Natural killer cell (primary cell): ENCODE measurements around the gene BRSK1. TPM values are rescaled to one million over a fixed set of nuclear protein-coding genes. Genes with fewer than 3 reads are reported as not detected.

Source experiments
- ATAC-seq, 3 donors: fragments of 150-1000 bp in 2 of 3; fragments of 200-7000 bp in 1 of 3; cut with Tn5 transposase; 1 replicate in 1 of 3; 2 replicates in 2 of 3; pipeline ENCODE4 v1.10.0; 2021; ENCODE audit warnings: mild to moderate bottlenecking in 2 of 3, moderate library complexity in 2 of 3
- DNase-seq, 2 donors: peaks; one replicate each; pipeline versions ENCODE4 v3.0.0 to v3.0.0-alpha.2; 2013 to 2021; ENCODE audit warnings: mixed read lengths in 1 of 2
- H3K27ac ChIP-seq: one replicate; pipeline ENCODE4 v1.5.1; 2013; ENCODE audit warnings: mild to moderate bottlenecking, low read length
- H3K27me3 ChIP-seq: one replicate; pipeline ENCODE4 v1.6.1; 2013; ENCODE audit warnings: low read length; ENCODE audit not compliant: control insufficient read depth, insufficient read depth
- H3K36me3 ChIP-seq: one replicate; pipeline ENCODE4 v1.6.1; 2013; ENCODE audit warnings: low read length; ENCODE audit not compliant: control insufficient read depth, insufficient read depth
- H3K4me1 ChIP-seq: one replicate; pipeline ENCODE4 v1.6.1; 2013; ENCODE audit warnings: low read length; ENCODE audit not compliant: control insufficient read depth, insufficient read depth
- H3K4me3 ChIP-seq: one replicate; pipeline ENCODE4 v1.5.1; 2013; ENCODE audit warnings: low read length
- H3K9me3 ChIP-seq: one replicate; pipeline ENCODE4 v1.6.1; 2013; ENCODE audit warnings: low read length; ENCODE audit not compliant: control insufficient read depth, insufficient read depth
- H3K27ac Mint-ChIP-seq, 2 donors: one replicate each; pipeline ENCODE4 v1.8.0; 2022; ENCODE audit warnings: mild to moderate bottlenecking in 2 of 2, mixed read lengths in 2 of 2, moderate library complexity in 1 of 2
- H3K27me3 Mint-ChIP-seq, 2 donors: one replicate each; pipeline ENCODE4 v1.8.0; 2022; ENCODE audit warnings: low read depth in 2 of 2, mixed read lengths in 2 of 2
- H3K36me3 Mint-ChIP-seq: one replicate; pipeline ENCODE4 v1.8.0; 2022; ENCODE audit warnings: mixed read lengths
- H3K4me1 Mint-ChIP-seq, 2 donors: one replicate each; pipeline ENCODE4 v1.8.0; 2022; ENCODE audit warnings: mixed read lengths in 2 of 2
- H3K4me3 Mint-ChIP-seq: one replicate; pipeline ENCODE4 v1.8.0; 2022; ENCODE audit warnings: mild to moderate bottlenecking, moderate library complexity, mixed read lengths
- H3K9me3 Mint-ChIP-seq, 2 donors: one replicate each; pipeline ENCODE4 v1.8.0; 2022; ENCODE audit warnings: mixed read lengths in 2 of 2
- WGBS: methylation state at CpG from one replicate; pipeline ENCODE4 v1.1.7; 2013; ENCODE audit warnings: missing lambda C conversion rate; ENCODE audit not compliant: insufficient coverage; 5-methylcytosine and 5-hydroxymethylcytosine counted together
- intact Hi-C: fragments of 100-400 bp; cut with micrococcal nuclease; formaldehyde crosslinking; loops from one replicate; pipeline ENCODE4 v1.14.2; 2022
- total RNA-seq, 4 donors: library from RNA; stranded (reverse); fragments of 120-200 nt in 1 of 4; gene quantifications; one replicate each; pipeline versions ENCODE4 v1.2.3 to v1.2.4, GENCODE V29; 2013 to 2022
- TF ChIP-seq, protein P1 (sequence below): fragments of 200-600 bp; IDR thresholded peaks from one replicate; pipeline ENCODE4 v1.8.0; 2022; ENCODE audit warnings: antibody characterized with exemption

BRSK1 gene
- total RNA-seq, 3 donors from 2014 or later (not counting 1 experiment from before 2014, with no cell fraction given) = 6.0 to 9.8 (median 6.5) TPM

DNA sequence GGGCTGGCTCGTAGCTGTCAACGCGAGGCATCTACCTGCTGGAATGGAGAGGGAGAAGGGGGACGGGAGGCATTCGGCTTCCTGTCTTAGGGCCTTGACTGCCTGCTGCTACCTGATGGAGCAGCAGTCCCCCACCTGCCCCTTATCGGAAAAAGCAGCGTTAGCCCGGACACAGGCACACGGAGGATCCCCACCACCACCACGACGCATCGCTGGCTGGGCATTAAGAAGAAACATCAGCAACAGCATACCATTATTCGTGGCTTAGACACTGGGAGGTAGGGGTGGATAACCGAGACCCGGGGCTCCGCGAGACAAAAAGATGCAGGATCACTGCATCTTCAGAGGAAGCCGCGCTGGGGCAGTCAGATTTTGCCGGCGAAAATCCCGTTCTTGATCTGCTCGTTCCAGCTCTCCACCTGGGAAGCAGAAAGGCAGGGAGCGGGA lies 69.6 kb downstream of the BRSK1 start:
- TF ChIP-seq, protein P1, sequence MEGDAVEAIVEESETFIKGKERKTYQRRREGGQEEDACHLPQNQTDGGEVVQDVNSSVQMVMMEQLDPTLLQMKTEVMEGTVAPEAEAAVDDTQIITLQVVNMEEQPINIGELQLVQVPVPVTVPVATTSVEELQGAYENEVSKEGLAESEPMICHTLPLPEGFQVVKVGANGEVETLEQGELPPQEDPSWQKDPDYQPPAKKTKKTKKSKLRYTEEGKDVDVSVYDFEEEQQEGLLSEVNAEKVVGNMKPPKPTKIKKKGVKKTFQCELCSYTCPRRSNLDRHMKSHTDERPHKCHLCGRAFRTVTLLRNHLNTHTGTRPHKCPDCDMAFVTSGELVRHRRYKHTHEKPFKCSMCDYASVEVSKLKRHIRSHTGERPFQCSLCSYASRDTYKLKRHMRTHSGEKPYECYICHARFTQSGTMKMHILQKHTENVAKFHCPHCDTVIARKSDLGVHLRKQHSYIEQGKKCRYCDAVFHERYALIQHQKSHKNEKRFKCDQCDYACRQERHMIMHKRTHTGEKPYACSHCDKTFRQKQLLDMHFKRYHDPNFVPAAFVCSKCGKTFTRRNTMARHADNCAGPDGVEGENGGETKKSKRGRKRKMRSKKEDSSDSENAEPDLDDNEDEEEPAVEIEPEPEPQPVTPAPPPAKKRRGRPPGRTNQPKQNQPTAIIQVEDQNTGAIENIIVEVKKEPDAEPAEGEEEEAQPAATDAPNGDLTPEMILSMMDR = no peak
- H3K4me1 ChIP-seq = peaks cover 21% of the 10 kb centered on the region
- DNase-seq (peak in 1 of 2 donors; percentile 33), ATAC-seq (peak in 2 of 3 donors; percentile 2)
- Mint-ChIP-seq H3K4me1 (peaks cover 4 to 31% of the 10 kb centered on the region in 2 donors), H3K4me3 (peak overlapping the region; percentile 86), H3K36me3 (no peaks in the 10 kb centered on the region), H3K27ac (peak overlapping the region in 1 of 2 donors; percentile 77), H3K27me3 (peaks cover 32 to 40% of the 10 kb centered on the region in 2 donors), H3K9me3 (no peaks in the 10 kb centered on the region)
- H3K4me3 ChIP-seq = peak overlapping the region; percentile 29
- WGBS = 3% methylated on average over 23 of the region's 24 CpGs
- intact Hi-C loops = no loop called here
- no peak overlapping the region for H3K27ac ChIP-seq
- no peaks in the 10 kb centered on the region for H3K9me3 ChIP-seq
- peaks cover 28% of the 10 kb centered on the region for H3K27me3 ChIP-seq
- no peaks in the 10 kb centered on the region for H3K36me3 ChIP-seq

DNA sequence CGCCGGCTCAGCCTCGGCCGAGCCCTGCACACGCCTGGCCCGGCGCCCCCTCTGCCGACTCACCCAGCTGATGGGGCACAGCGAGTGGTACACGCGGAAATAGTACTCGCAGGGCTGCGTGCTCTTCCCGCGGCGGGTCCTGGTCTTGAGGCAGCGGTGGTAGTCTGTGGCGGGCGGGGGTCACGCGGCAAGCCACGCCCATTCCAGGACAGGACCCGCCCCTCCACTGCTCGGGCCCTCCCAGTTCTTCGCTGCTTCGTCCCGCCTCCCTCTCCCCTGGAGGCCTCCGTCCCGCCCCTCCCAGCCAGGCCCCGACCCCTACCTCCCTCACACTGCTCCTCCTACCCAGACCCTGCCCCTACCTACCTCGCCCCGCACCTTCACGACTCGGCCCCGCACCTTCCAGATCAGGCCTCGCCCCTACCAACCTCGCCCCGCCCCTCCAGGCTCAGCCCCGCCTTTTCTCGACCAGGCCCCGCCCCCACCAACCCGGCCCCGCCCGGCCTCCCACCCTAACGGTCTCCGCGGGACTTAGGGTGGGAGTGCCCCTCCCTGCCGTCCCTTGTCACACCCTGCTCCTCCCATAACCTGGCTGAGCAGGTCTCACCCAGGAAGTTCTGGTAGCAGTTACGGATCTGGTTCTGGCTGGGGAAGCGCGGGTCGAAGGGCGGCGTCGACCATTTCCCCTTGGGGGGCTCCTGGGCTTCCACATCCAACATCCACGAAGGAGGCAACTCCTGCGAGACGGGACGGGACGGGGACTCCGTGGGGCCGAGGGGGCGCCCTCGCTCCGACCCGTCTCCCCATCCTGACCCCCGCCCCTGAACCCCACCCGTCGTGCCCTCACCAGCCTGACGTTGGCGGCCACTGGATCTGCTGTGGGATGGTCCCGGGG lies 70.3 kb downstream of the BRSK1 start:
- intact Hi-C loops = no loop called here
- peaks cover 32 to 40% of the 10 kb centered on the region in 2 donors for H3K27me3 Mint-ChIP-seq

DNA sequence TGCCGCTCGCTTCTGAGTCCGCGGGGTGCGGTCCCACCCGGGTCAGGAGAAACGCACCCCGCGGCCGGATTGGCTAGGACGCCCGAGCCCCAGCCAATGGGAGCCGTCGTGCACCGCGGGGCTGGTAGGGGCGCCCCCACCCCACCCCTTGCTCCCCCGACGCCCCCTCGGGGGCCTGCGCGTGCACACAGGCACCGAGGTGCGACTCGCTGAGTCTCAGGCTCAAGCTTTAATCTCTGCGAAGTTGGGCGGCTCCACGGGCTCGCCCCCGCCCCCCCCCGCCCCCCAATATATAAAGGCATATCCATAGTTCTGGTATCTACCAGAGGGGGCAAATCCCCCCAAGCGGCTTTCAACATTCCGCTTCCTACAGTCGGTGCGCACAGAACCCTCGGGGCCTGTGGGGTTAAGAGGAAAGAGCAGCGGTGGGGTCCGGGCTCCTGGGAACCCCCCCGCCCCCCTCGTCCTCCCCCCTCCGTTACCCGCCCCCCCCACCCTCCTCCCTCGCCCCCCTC lies 71.0 kb downstream of the BRSK1 start, which contains the start of gene COX6B2:
Gene COX6B2 (minus strand): TSS at position 22 of the 515 bp plus-strand sequence. CDS start 198 bp downstream, outside the sequence.
- WGBS = 5% methylated on average over 30 of the region's 43 CpGs
- Mint-ChIP-seq H3K4me3 (peak within 1 kb of the TSS; percentile 86), H3K4me1 (peaks cover 4 to 31% of the 10 kb centered on the region in 2 donors), H3K27ac (peak within 1 kb of the TSS in 1 of 2 donors; percentile 77), H3K9me3 (no peaks in the 10 kb centered on the region), H3K27me3 (peaks cover 32 to 40% of the 10 kb centered on the region in 2 donors), H3K36me3 (no peaks in the 10 kb centered on the region)
- no peak for DNase-seq
- intact Hi-C loops = no loop called here
- Histone ChIP-seq H3K27me3 (peaks cover 28% of the 10 kb centered on the region), H3K36me3 (no peaks in the 10 kb centered on the region), H3K4me1 (peaks cover 21% of the 10 kb centered on the region), H3K9me3 (no peaks in the 10 kb centered on the region), H3K4me3 (peak within 1 kb of the TSS; percentile 29), H3K27ac (no peak within 1 kb of the TSS)
- ATAC-seq = no peak
- TF ChIP-seq, protein P1 = no peak

More for the DNA sequence above, 70.3 kb downstream of the BRSK1 start:
- peak overlapping the region; percentile 86 for H3K4me3 Mint-ChIP-seq
- peaks cover 4 to 31% of the 10 kb centered on the region in 2 donors for H3K4me1 Mint-ChIP-seq
- peak overlapping the region in 1 of 2 donors; percentile 77 for H3K27ac Mint-ChIP-seq
- Histone ChIP-seq H3K4me3 (peak overlapping the region; percentile 29), H3K4me1 (peaks cover 21% of the 10 kb centered on the region), H3K36me3 (no peaks in the 10 kb centered on the region), H3K27ac (no peak overlapping the region), H3K27me3 (peaks cover 28% of the 10 kb centered on the region), H3K9me3 (no peaks in the 10 kb centered on the region)
- peak; percentile 79 to 91 (median 89) for ATAC-seq
- H3K9me3 Mint-ChIP-seq = no peaks in the 10 kb centered on the region
- DNase-seq = peak; percentile 67 to 82
- 2% methylated on average over 72 of the region's 72 CpGs for WGBS
- no peaks in the 10 kb centered on the region for H3K36me3 Mint-ChIP-seq
- TF ChIP-seq, protein P1 = no peak
